Cerebellar nuclear complex (tissue), 1 donor: Measurements from ENCODE around the gene KISS1R.

Experiments used
- DNase-seq, 2 experiments: peaks; one replicate each; lab custom pipeline; 2025; lab: John Stamatoyannopoulos, UW

KISS1R gene

GRCh38 chr19:939439-939838, 22.3 kb downstream of the KISS1R start:
- no peak for DNase-seq

GRCh38 chr19:939922-940321, 22.8 kb downstream of the KISS1R start:
- no peak for DNase-seq

- DNase-seq, result no peak
These were observed 23.6 kb downstream of the KISS1R start for GRCh38 chr19:940591-941291.

- DNase-seq, result no peak
These were observed 24.4 kb downstream of the KISS1R start for GRCh38 chr19:941292-942132.

GRCh38 chr19:942133-942645, 25.1 kb downstream of the KISS1R start:
- no peak for DNase-seq

GRCh38 chr19:943551-944170, 26.5 kb downstream of the KISS1R start:
- DNase-seq, result no peak

GRCh38 chr19:944171-944567, 27.0 kb downstream of the KISS1R start:
- DNase-seq, result no peak

GRCh38 chr19:944663-945241, 27.6 kb downstream of the KISS1R start:
- DNase-seq, result no peak

- no peak for DNase-seq
These were observed 28.5 kb downstream of the KISS1R start for GRCh38 chr19:945401-946252.

GRCh38 chr19:947090-947706, 30.1 kb downstream of the KISS1R start:
- no peak for DNase-seq

GRCh38 chr19:947707-948539, 30.8 kb downstream of the KISS1R start:
- no peak for DNase-seq

GRCh38 chr19:948842-949496, 31.8 kb downstream of the KISS1R start:
- no peak for DNase-seq

GRCh38 chr19:950352-951066, 33.4 kb downstream of the KISS1R start:
- no peak for DNase-seq

GRCh38 chr19:952049-952679, 35.0 kb downstream of the KISS1R start:
- no peak for DNase-seq

GRCh38 chr19:952680-953444, 35.7 kb downstream of the KISS1R start:
- DNase-seq, result no peak

- DNase-seq, result no peak
These were observed 36.5 kb downstream of the KISS1R start for GRCh38 chr19:953445-954271.

GRCh38 chr19:954272-954671, 37.1 kb downstream of the KISS1R start:
- no peak for DNase-seq
